Transverse colon (tissue), 4 donors: ENCODE data around the gene HOXD1. TPM values are rescaled to one million over a fixed set of nuclear protein-coding genes. Genes with fewer than 3 reads are reported as not detected.

Source experiments
- DNase-seq: peaks from one replicate; pipeline ENCODE4 v3.0.0-alpha.2; 2019
- H3K27ac ChIP-seq, 4 donors: fragments of 200-600 bp; sonication (generic); 2 replicates each; pipeline ENCODE4 v1.5.1; 2016 to 2018; ENCODE audit warnings: inconsistent platforms in 4 of 4
- H3K27me3 ChIP-seq: fragments of 200-600 bp; sonication (generic); 2 replicates; pipeline ENCODE4 v1.5.1; 2017; ENCODE audit warnings: inconsistent platforms
- H3K36me3 ChIP-seq, 4 donors: fragments of 200-600 bp; sonication (generic); 2 replicates each; pipeline ENCODE4 v1.5.1; 2017 to 2019; ENCODE audit warnings: inconsistent platforms in 4 of 4
- H3K4me1 ChIP-seq, 4 donors: fragments of 200-600 bp; sonication (generic); 2 replicates each; pipeline ENCODE4 v1.5.1; 2017 to 2020; ENCODE audit warnings: inconsistent platforms in 4 of 4
- H3K4me3 ChIP-seq, 4 donors: fragments of 200-600 bp; sonication (generic); 1 replicate in 1 of 4; 2 replicates in 3 of 4; pipeline versions ENCODE4 v1.5.1 to v1.6.1; 2017 to 2019; ENCODE audit warnings: inconsistent platforms in 4 of 4
- H3K9me3 ChIP-seq, 2 donors: fragments of 200-600 bp; sonication (generic); 2 replicates each; pipeline ENCODE4 v1.5.1; 2017 to 2019; ENCODE audit warnings: inconsistent platforms in 2 of 2
- EP300 ChIP-seq: sonication (generic); formaldehyde crosslinking; IDR thresholded peaks from one replicate; pipeline ENCODE4 v1.6.1; 2017; ENCODE audit warnings: antibody characterized with exemption, low read depth
- POLR2A ChIP-seq: fragments of 450-650 bp; IDR thresholded peaks from one replicate; pipeline ENCODE4 v1.6.1; 2016; ENCODE audit warnings: antibody characterized with exemption, mild to moderate bottlenecking, moderate library complexity
- POLR2AphosphoS5 ChIP-seq, 3 donors: sonication (generic); formaldehyde crosslinking; IDR thresholded peaks; one replicate each; pipeline ENCODE4 v1.6.1; 2016; ENCODE audit warnings: antibody characterized with exemption in 3 of 3
- WGBS, 2 donors: methylation state at CpG; one replicate each; pipeline ENCODE4 v1.1.5; 2018; ENCODE audit warnings: low coverage in 1 of 2; 5-methylcytosine and 5-hydroxymethylcytosine counted together
- in situ Hi-C, 4 donors: fragments of 200-750 bp; cut with MboI; loops; one replicate each; pipeline versions ENCODE4 v1.15.0 to v1.15.1; 2017; ENCODE audit warnings: low sequenced_read_pairs in 3 of 4, low pct_ligation_motif_present in 1 of 4, low pct_unique_long_range_greater_than_20kb in 1 of 4
- intact Hi-C: fragments of 100-400 bp; cut with DNase I; formaldehyde crosslinking; loops from one replicate; pipeline ENCODE4 v1.15.1; 2023; ENCODE audit warnings: low total_unique reads
- total RNA-seq, 4 donors: library from RNA; depleted of rRNA; stranded (reverse); fragments of >200 nt; gene quantifications; one replicate each; pipeline ENCODE4 v1.1.0, GENCODE V29; 2016
- TF ChIP-seq, protein P1 (sequence below), 5 experiments: fragments of 200-600 bp in 3 of 5; fragments of 450-650 bp in 2 of 5; sonication (generic) in 3 of 5; IDR thresholded peaks; 1 replicate in 2 of 5; 2 replicates in 3 of 5; pipeline ENCODE4 v1.5.1; 2016 to 2017; ENCODE audit warnings: antibody characterized with exemption in 5 of 5, inconsistent platforms in 3 of 5, mild to moderate bottlenecking in 2 of 5, moderate library complexity in 1 of 5

Gene HOXD1
- total RNA-seq, 4 donors from 2014 or later: 4.1 to 12.9 (median 4.5) TPM

- peaks cover 88% of the 10 kb centered on the region for H3K27me3 ChIP-seq
- intact Hi-C loops (no loop called here), in situ Hi-C loops (no loop called here)
- TF ChIP-seq POLR2A (no peak), EP300 (no peak), POLR2AphosphoS5 (IDR thresholded peaks at IDR 0.05) (no peak)
- TF ChIP-seq, protein P1, sequence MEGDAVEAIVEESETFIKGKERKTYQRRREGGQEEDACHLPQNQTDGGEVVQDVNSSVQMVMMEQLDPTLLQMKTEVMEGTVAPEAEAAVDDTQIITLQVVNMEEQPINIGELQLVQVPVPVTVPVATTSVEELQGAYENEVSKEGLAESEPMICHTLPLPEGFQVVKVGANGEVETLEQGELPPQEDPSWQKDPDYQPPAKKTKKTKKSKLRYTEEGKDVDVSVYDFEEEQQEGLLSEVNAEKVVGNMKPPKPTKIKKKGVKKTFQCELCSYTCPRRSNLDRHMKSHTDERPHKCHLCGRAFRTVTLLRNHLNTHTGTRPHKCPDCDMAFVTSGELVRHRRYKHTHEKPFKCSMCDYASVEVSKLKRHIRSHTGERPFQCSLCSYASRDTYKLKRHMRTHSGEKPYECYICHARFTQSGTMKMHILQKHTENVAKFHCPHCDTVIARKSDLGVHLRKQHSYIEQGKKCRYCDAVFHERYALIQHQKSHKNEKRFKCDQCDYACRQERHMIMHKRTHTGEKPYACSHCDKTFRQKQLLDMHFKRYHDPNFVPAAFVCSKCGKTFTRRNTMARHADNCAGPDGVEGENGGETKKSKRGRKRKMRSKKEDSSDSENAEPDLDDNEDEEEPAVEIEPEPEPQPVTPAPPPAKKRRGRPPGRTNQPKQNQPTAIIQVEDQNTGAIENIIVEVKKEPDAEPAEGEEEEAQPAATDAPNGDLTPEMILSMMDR (IDR thresholded peaks at IDR 0.05): no peak
- no peak for DNase-seq
- peak overlapping the region in 2 of 4 donors; percentile 55 to 65 for H3K27ac ChIP-seq
- peaks cover 0 to 1% (median 0%) of the 10 kb centered on the region in 4 donors for H3K36me3 ChIP-seq
- peak overlapping the region in 2 of 4 donors; percentile 17 to 49 for H3K4me3 ChIP-seq
- WGBS, 2 donors: 14 to 34% methylated on average over 7 to 22 of the region's 22 CpGs
- H3K9me3 ChIP-seq: no peaks in the 10 kb centered on the region
- H3K4me1 ChIP-seq: peaks cover 4 to 44% (median 24%) of the 10 kb centered on the region in 4 donors
These were observed 30.3 kb upstream of the HOXD1 start for GRCh38 chr2:176158186-176158591.

- no peaks in the 10 kb centered on the region for H3K9me3 ChIP-seq
- no peaks in the 10 kb centered on the region for H3K36me3 ChIP-seq
- H3K4me3 ChIP-seq: no peak overlapping the region
- peaks cover 96% of the 10 kb centered on the region for H3K27me3 ChIP-seq
- 43% methylated on average over 39 of the region's 39 CpGs; no CpG with 5 or more reads in 1 of the 2 donors for WGBS, 2 donors
- TF ChIP-seq POLR2A: no peak
- TF ChIP-seq, protein P1 (IDR thresholded peaks at IDR 0.05): no peak
- TF ChIP-seq POLR2AphosphoS5 (IDR thresholded peaks at IDR 0.05): no peak
- no peak for TF ChIP-seq EP300
- intact Hi-C loops (no loop called here), in situ Hi-C loops (no loop called here)
- H3K27ac ChIP-seq: peak overlapping the region in 2 of 4 donors; percentile 6 to 28
- peak; percentile 49 for DNase-seq
- peaks cover 4 to 48% (median 24%) of the 10 kb centered on the region in 4 donors for H3K4me1 ChIP-seq
These were observed 29.4 kb upstream of the HOXD1 start for GRCh38 chr2:176158855-176159662.

- Histone ChIP-seq H3K27me3 (peaks cover 96% of the 10 kb centered on the region), H3K36me3 (no peaks in the 10 kb centered on the region), H3K4me3 (peak overlapping the region in 3 of 4 donors; percentile 4 to 13 (median 10)), H3K9me3 (no peaks in the 10 kb centered on the region), H3K4me1 (peaks cover 4 to 48% (median 24%) of the 10 kb centered on the region in 4 donors), H3K27ac (peak overlapping the region in 2 of 4 donors; percentile 25 to 28)
- DNase-seq: no peak
- in situ Hi-C loops: no loop called here
- intact Hi-C loops: no loop called here
- WGBS, 2 donors: 68% methylated on average over 20 of the region's 44 CpGs; no CpG with 5 or more reads in 1 of the 2 donors
- TF ChIP-seq, protein P1 (IDR thresholded peaks at IDR 0.05): no peak
- no peak for TF ChIP-seq POLR2AphosphoS5 (IDR thresholded peaks at IDR 0.05)
- no peak for TF ChIP-seq EP300
- TF ChIP-seq POLR2A: no peak
These were observed 28.7 kb upstream of the HOXD1 start for GRCh38 chr2:176159663-176160250.

- DNase-seq: no peak
- no peak for TF ChIP-seq POLR2AphosphoS5 (IDR thresholded peaks at IDR 0.05)
- TF ChIP-seq, protein P1 (IDR thresholded peaks at IDR 0.05): no peak
- Histone ChIP-seq H3K27me3 (peaks cover 96% of the 10 kb centered on the region), H3K9me3 (no peaks in the 10 kb centered on the region), H3K4me1 (peaks cover 4 to 55% (median 27%) of the 10 kb centered on the region in 4 donors), H3K27ac (peak overlapping the region in 2 of 4 donors; percentile 25 to 28), H3K36me3 (no peaks in the 10 kb centered on the region), H3K4me3 (peak overlapping the region in 3 of 4 donors; percentile 4 to 13 (median 10))
- in situ Hi-C loops (no loop called here), intact Hi-C loops (no loop called here)
- WGBS, 2 donors: 51% methylated on average over 49 of the region's 50 CpGs; no CpG with 5 or more reads in 1 of the 2 donors
These were observed 28.1 kb upstream of the HOXD1 start for GRCh38 chr2:176160251-176160985.
